Measurements from ENCODE around the gene MACF1.

DNA sequence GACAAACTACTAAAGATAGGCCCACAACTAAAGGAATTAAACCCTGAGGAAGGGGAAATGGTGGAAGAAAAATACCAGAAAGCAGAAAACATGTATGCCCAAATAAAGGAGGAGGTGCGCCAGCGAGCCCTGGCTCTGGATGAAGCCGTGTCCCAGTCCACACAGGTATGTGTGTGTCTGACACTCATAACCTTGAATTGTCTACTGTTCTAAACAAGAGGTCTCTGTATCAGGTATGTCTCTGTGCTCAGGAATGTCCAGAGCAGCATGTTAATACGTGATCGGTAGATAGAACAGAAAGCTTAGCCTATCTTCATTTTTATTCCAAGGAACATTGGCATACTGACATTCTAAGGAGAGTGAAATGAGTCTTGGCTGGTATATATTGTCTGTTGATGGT lies 231.1 kb downstream of the MACF1 start:
- TF ChIP-seq EZH2 (IDR thresholded peaks at IDR 0.05; ENCODE audit: borderline replicate concordance, low read length), result no peak
- TF ChIP-seq, protein P1, sequence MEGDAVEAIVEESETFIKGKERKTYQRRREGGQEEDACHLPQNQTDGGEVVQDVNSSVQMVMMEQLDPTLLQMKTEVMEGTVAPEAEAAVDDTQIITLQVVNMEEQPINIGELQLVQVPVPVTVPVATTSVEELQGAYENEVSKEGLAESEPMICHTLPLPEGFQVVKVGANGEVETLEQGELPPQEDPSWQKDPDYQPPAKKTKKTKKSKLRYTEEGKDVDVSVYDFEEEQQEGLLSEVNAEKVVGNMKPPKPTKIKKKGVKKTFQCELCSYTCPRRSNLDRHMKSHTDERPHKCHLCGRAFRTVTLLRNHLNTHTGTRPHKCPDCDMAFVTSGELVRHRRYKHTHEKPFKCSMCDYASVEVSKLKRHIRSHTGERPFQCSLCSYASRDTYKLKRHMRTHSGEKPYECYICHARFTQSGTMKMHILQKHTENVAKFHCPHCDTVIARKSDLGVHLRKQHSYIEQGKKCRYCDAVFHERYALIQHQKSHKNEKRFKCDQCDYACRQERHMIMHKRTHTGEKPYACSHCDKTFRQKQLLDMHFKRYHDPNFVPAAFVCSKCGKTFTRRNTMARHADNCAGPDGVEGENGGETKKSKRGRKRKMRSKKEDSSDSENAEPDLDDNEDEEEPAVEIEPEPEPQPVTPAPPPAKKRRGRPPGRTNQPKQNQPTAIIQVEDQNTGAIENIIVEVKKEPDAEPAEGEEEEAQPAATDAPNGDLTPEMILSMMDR (conservative IDR thresholded peaks at IDR 0.05 in 1 of 2, IDR thresholded peaks at IDR 0.05 in 1 of 2; ENCODE audit: extremely low read depth in 1 of 2, insufficient read depth in 1 of 2, low read depth in 1 of 2, low read length in 2 of 2), result no peak
